CD4-positive, alpha-beta T cell treated with Interleukin-17A for 4 hours (primary cell): ENCODE measurements around the gene NCBP2L.
A peak's percentile ranks its signal among the peaks of the same experiment; 100 is the strongest.

ENCODE experiments used
- DNase-seq: peaks from one replicate; pipeline ENCODE4 v3.0.0-alpha.2; 2020; ENCODE audit warnings: mixed read lengths

The NCBP2L gene

GRCh38 chrX:107818900-107819521, 41.5 kb downstream of the NCBP2L start:
- no peak for DNase-seq

GRCh38 chrX:107823042-107823441, 45.5 kb downstream of the NCBP2L start:
- DNase-seq, result no peak

- DNase-seq, result no peak
These were observed 45.9 kb downstream of the NCBP2L start for GRCh38 chrX:107823456-107823855.

GRCh38 chrX:107825698-107826237, 48.2 kb downstream of the NCBP2L start, which contains the start of gene MID2:
Gene MID2 (plus strand): TSS chrX:107825866. CDS start chrX:107826427, 561 bp downstream.
- DNase-seq, result peak; percentile 68

- peak; percentile 60 for DNase-seq
These were observed 48.9 kb downstream of the NCBP2L start for GRCh38 chrX:107826238-107827029.

GRCh38 chrX:107827030-107827831, 49.7 kb downstream of the NCBP2L start:
- no peak for DNase-seq

GRCh38 chrX:107827852-107828251, 50.3 kb downstream of the NCBP2L start:
- no peak for DNase-seq

- DNase-seq, result no peak
These were observed 52.3 kb downstream of the NCBP2L start for GRCh38 chrX:107829878-107830277.

- no peak for DNase-seq
These were observed 53.7 kb downstream of the NCBP2L start for GRCh38 chrX:107831071-107831730.

GRCh38 chrX:107834275-107835201, 57.0 kb downstream of the NCBP2L start:
- DNase-seq, result no peak

- no peak for DNase-seq
These were observed 59.4 kb downstream of the NCBP2L start for GRCh38 chrX:107836958-107837357.

GRCh38 chrX:107840971-107841370, 63.4 kb downstream of the NCBP2L start:
- DNase-seq, result no peak

GRCh38 chrX:107842715-107843400, 65.3 kb downstream of the NCBP2L start:
- DNase-seq, result no peak
